Epithelial cell of prostate (primary cell): ENCODE results near the gene MEF2B.
"Not testable (repeated sequence)": the region's sequence is repeated elsewhere in the genome, so short reads cannot be mapped to it uniquely, and the experiment has no call there.

Experiments
- DNase-seq: peaks from one replicate; pipeline ENCODE4 v3.0.0-alpha.2; 2011; ENCODE audit warnings: low read depth, low spot score
- H3K27ac ChIP-seq: fragments of 450-650 bp; 2 replicates; pipeline ENCODE4 v1.5.1; 2017; ENCODE audit warnings: mild to moderate bottlenecking

Gene MEF2B

DNA sequence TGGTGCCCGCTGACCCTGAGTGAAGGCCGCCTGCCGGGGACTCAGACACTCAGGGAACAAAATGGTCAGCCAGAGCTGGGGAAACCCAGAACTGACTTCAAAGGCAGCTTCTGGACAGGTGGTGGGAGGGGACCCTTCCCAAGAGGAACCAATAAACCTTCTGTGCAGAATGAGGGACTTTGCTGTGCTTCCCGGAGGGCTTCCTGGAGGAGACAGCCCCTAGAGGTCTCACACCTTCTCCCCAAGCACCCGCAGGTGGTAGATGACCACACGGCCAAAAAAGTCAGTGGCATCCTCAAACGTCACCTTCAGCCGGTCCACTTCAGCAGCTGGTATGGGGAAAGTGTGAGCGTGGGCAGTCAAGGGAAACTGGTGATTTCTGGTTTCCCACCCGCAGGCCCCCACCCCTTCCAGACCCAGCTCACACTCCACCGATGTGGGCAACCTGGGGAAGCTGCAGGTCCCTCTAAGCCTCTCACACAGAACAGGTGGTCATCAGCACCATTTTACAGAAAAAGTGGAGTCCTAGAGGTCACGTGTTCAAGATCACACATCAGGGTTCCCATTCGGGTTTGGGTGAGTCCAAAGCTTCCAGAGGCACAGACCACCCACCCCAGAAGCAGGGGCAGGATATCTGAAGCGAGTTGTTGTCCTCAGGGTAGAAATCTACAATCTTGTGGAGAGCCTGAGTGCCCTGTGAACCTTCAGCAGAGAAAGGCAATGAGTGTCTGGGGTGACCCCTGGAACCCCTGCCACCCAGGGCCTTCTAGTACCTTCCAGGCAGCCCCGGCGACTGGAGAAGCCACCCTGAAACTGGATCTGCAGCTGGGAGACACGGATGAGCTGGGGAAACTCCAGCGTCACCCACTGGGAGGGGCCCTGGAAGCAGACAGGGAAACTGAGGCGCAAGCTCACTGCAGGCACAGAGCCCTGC lies 31.9 kb upstream of the MEF2B start:
- H3K27ac ChIP-seq = no peak overlapping the region

DNA sequence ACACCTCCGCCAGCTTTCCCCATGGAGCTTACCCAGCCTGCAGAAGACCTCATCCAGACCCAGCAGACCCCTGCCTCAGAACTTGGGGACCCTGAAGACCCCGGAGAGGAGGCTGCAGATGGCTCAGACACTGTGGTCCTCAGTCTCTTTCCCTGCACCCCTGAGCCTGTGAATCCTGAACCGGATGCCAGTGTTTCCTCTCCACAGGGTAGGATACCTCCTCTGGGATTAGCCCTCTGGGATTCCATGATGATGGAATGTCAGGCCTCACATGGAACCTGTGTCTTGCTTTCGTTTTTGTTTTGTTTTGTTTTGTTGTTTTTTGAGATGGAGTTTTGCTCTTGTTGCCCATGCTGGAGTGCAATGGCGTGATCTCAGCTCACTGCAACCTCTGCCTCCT lies 23.9 kb upstream of the MEF2B start:
- peak overlapping the region; percentile 94 for H3K27ac ChIP-seq

More for the DNA sequence above, 31.9 kb upstream of the MEF2B start:
- DNase-seq = no peak

DNA sequence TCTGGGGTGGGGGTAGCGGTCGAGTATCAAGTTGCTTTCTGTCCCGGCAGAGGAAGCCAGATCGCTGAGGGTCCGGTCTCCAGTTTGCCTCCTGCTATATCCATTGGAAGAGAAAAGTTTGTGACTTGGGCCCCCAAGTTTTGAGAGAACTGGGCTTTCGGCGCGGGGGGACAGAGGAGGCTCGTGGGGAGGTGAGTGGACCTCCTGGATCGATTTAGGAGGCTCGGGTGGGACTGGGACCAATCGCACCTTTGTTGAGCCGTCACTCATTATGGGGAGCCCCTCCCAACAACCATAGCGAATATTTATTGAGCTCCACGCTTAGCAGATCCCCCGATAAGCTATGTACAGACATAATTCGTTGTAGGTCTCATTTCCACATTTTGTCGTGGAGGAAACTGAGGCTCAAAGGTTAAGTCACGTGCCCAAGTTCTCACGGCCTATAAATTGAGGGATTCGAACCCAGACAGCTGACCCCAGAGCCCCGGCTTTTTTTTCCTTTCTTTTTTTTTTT lies 22.9 kb upstream of the MEF2B start:
- no peak for DNase-seq

More for the DNA sequence above, 23.9 kb upstream of the MEF2B start:
- DNase-seq = no peak

DNA sequence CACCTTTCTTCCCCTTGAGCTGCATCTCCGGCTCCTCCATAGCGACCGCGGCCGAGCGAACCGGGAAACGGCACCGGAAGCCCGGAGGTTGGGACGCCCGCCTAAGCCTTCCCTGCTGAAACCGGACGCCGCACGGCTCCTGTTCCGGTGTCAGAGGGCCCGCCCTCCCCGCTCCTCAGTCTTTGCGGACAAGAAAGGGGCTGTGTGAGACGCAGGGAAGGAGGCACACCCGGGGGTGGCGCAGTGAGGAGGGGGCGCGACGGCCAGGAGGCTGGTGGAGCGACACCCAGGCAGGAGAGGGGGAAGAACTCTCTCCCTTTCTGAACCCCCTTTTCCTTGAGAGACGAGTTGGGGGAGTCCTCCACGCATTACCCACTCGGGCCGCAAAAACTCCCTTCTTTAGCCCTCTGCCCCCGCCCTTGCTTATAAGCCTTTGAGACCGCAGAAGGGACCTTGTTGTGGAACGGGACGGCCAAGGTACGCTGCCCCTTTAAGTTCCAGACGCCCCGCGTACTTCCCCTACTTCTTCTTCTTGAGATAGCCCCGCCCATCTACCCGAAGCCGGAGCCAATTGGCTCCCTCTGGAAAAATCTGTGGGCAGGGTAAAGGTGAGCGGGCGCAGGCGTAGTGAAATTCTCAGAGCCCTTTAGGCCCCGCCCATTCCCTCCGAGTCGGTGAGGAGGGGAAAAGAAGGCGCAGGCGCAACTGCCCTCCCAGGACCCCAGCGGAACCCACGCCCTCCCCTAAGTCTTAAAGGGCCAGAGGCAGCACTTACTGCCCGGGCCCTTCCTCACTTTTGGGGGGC lies 22.2 kb upstream of the MEF2B start, which contains the start of the genes BORCS8 and RFXANK:
BORCS8 (minus strand) TSS at position 75 of the 805 bp plus-strand sequence; CDS start at position 40, 35 bp downstream.
RFXANK (plus strand) TSS at position 181 of the 805 bp plus-strand sequence. CDS start 1,689 bp downstream, outside the sequence.
- peak; percentile 85 for DNase-seq
- H3K27ac ChIP-seq = peak within 1 kb of the TSS; percentile 94

More for the DNA sequence above, 22.9 kb upstream of the MEF2B start:
- H3K27ac ChIP-seq = peak overlapping the region; percentile 94

DNA sequence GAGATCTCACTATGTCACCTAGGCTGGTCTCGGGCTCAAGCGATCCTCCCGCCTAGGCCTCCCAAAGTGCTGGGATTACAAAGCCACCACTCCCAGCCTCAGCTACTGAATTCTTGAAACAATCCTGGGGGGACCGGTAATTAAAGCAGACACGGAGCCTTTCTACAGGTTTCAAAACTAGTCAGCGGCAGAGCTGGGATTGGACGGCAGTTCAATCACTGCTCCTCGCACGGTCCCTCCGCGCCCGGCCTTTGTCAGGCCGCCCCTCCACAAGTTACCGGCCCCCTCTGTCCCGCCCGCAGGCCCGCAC lies 21.7 kb upstream of the MEF2B start:
- peak overlapping the region; percentile 94 for H3K27ac ChIP-seq
- DNase-seq = no peak

DNA sequence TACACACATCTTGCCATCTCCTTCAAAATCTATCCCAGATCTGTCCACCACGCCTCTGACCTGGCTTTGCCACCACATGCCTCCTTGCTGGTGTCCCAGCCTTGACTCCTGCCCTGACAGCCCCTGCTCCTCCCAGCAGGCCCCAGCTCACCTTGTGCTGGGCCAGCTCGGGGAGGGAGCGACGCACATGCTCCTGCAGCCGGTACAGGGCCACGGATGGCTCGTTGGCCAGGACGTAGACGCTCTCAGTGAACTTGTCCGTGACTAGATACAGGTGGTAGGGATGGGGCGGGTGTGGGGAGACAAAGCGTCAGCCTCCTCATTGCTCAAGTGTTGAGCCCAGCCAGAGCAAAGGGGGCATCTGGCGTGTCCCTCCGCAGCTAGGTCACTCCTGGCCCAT lies 16.7 kb upstream of the MEF2B start:
- no peak for DNase-seq
- no peak overlapping the region for H3K27ac ChIP-seq

DNA sequence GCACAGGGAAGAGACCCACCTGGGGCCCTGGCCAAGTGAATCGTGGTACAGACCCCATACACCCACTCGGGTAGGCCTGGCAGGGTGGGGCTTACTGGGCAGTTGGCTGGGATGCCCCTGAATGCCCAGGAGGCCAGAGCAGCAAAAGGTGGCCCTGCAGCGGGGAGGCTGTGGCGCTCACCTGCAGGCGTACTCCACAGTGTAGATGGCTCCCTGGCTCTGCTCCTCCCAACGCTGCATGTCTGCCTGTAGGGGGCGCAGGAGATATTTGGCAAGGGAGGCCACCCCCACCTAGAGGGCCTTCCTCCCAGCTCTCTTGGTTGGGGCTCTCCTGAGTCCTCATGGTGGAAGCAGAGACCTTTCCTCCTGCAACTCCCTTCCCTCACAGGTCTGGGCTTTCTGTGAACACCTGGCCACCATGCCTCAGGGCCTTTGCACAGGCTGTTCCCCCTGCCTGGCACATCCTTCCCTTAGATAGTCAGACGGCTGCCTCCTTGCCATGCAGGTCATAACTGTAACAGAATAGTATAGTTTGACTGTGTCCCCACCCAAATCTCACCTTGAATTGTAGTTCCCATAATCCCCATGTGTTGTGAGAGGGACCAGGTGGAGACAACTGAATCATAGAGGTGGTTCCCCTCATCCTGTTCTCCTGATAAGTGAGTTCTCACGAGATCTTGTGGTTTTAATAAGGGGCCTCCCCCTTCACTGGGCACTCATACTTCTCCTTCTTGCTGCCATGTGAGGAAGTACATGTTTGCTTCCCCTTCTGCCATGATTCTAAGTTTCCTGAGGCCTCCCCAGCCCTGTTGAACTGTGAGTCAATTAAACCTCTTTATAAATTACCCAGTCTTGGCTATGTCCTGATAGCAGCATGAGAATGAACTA lies 16.0 kb upstream of the MEF2B start:
- no peak for DNase-seq
- no peak overlapping the region for H3K27ac ChIP-seq

DNA sequence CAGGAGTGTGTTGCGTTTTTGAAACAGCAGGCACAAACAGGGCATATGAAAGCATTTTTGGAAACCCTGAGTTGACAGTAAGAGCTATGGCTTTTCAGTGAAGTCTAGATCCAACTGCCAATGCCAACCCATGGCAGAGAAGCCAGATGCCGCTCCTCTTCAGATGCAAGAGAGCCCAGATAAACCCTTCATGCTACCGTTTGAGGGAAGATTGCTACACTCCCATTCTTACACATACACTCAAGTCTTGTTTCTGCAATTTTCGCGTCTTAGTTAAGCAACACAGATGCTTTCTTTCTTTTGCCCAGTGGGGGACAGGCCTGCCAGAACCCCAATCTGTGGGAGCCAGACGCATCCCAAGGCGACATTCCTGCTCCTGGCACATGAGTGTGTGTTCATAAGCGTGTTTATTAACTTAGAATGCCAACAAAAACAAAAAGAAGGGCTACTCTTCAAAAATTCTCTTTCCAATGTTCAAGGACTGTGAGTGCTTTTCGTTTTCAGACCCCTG lies 11.5 kb upstream of the MEF2B start:
- no peak overlapping the region for H3K27ac ChIP-seq
- DNase-seq = no peak

DNA sequence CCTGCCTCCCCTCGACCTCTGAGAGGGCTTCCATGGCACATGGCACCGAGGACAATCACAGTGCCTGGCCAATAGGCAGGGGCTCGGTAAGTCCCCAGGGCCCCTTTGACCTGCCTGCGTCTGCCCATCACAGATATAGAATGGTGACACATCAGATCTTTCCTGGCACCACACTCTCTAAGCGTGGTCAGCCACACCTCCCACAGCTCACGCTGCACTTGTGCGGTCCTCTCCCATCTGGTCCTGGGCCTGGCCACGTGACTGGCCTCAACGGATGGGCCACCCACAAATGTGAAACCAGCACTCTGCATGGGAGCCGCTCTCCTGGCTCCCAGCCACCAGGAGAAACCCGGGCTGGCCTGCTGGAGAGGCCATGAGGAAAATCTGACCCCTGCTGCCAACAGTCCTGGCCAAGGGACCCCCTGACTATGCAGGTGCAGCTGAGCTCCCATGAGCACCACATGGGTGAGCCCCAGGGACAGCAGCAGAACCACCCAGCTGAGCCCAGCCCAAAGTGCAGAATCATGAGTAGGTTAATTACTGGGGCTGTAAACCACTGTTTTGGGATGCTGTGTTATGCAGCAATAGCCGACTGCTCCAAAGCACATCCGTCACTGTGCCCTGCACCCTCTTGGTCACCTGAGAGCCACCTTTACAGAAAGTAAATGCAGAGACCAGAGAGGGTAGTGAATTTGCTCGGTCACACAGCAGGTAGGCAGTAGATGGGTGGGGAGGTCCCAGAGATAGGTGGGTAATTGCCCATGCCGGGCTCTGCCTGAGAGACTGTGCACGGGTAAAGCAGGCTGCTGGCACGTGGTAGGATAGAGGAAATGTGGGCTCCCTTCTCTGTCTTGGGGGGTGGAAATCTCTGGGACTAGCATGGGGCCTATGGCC lies 9.7 kb upstream of the MEF2B start:
- no peak for DNase-seq
- no peak overlapping the region for H3K27ac ChIP-seq

DNA sequence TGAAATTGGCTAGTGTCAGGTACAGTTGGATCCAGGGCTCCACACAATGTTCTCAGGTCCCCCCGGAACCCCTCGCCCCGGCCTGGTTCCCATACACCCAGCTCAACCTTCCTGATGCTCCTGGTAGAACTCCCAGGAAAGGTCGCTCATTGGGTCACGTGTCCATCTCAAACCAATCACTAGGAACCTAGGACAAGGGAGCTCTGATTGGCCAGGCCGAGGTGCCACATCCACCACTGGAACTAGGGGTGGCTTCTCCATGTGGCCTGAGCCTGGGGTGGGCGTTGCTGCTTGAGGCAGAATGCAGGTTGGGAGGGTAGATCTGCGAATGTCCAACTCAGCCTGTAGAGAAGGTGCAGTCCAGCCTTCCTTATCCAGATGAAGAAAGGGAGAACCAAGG lies 6.9 kb upstream of the MEF2B start:
- no peak for DNase-seq
- no peak overlapping the region for H3K27ac ChIP-seq

DNA sequence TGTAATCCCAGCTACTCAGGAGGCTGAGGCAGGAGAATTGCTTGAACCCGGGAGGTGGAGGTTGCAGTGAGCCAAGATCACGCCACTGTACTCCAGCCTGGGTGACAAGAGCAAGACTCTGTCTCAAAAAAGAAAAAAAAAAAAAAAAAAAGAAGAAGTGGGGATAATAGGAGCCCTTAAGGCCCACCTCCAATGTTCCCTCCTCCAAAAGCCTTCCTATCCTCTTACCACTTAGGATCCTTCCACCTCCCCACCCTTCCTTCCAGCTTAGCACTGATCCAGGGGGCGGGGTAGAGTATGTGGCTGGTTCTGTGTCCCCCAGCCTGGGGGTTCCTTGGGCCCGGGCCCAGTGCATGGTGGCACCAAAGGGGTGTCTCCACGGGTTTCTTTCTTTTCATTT lies 3.2 kb upstream of the MEF2B start:
- H3K27ac ChIP-seq, DNase-seq: not testable (repeated sequence)

DNA sequence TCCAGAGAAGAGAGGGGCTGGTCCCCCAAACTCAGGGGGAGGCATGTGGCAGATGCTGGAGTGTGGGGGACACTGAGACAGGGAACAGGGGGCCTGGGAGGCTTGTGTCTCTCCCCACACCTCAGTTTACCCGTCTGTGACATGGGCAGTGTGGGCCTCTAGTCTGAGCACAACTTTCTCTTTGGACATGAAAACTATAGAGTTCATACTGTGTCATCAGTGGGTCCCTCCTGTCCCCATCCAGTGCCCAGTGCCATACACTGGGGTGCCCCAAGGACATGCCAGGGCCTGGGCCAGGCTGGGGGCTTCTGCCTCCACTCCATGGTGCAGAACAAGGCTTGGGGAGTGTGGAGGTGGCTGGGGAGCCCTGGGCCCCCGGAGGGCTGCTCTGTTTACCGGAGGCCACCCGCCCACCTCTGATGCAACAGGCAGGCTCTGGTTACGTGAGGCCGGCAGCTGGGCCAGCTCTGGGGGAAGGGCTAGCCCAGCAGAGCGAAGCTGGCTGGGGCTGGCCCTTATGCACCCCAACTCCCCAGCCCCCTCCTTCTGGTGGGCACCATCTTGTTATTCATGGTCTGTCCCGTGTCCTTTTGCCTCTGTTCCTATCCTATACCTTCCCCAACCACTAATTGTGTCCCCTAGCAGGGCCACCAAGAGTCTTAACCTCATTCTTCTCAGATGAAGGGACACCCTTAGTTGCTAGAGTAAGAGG lies 1.9 kb upstream of the MEF2B start:
- H3K27ac ChIP-seq = no peak overlapping the region
- no peak for DNase-seq

DNA sequence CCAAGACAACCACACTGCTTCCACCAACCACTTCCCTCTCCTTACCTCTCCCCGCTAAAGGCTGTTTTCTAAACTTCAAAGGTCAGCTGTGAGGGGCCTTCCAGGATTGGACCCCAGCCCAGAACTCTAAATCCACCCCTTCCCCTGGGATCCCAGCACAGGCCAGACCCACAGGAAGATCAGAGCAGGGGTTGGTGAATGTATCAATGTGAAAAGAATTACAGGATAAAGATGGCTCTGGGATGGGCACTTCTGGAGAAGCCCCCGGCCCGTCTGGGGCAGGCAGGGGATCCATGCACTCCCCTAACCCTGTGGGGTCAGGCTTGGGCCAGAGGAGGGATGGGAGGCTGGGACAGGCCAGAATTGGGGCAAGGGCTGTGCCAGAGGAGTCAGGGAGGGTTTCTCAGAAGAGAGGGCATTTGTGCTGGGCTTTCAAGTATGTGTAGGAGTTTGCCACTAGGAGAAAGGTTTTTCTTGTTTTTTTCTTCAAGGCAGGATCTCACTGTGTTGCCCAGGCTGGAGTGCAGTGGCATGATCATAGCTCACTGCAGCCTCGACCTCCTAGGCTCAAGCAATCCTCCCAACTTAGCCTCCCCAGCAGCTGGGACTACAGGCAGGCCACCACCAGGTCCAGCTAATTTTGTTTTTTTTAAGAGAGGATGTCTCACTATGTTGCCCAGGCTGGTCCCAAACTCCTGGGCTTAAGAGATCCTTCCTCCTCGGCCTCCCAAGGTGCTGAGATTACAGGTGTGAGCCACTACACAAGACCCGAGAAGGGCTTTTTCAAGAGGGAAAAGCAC lies 1.0 kb upstream of the MEF2B start:
- no peak for DNase-seq
- no peak overlapping the region for H3K27ac ChIP-seq

DNA sequence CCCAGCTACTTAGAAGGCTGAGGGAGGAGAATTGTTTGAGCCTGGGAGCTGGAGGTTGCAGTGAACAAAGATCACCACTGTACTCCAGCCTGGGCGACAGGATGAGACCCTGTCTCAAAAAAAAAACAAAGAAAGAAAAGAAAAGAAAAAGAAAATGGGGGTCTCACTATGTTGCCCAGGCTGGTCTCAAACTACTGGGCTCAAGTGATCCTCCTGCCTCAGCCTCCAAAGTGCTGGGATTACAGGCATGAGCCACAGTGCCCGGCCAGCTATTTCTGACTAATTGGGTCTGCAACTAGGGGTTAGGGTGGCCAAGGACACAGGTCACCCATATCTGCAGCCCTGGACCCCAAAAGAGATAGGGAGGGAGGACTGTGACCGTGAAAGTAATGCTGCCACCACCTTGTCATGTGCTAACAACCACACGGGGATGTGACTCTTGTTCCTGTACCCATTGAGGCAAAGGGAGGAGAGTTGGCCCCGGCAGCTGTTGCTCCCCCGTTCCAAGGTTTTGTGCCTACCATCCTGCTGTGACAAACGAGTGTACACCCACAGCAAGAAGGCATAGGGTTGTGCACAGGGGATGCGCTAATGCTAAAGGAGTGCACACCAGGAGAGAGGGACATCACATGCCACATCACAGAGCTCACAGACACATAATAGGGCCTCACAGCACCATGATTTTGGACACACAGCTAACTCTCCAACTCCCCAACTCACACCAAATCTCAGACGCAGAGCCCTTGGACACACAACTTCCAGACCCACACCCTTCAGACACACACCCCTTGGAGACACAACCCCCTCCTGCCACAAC lies 619 bp downstream of the MEF2B start:
- no peak for DNase-seq
- H3K27ac ChIP-seq = no peak overlapping the region

DNA sequence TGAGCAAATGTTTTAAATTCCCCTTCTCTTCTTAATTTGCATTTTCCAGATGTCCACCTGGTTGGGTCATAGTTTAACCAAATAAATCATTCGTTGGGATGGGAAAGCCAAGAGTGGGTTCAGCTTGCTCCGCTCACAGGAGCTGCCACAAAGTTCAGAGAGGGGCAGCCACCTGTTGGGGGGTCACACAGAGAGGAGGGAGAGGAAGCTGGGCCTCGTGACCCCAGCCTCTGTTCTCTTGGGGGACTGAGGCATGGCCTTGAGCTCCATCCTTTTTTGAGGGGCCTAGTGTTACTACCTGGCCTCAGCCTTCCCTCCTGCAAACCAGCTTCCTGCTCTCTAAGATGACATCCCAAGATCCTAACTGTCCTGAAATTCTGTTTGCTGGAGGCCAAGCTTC lies 2.5 kb downstream of the MEF2B start:
- no peak overlapping the region for H3K27ac ChIP-seq
- DNase-seq = no peak

DNA sequence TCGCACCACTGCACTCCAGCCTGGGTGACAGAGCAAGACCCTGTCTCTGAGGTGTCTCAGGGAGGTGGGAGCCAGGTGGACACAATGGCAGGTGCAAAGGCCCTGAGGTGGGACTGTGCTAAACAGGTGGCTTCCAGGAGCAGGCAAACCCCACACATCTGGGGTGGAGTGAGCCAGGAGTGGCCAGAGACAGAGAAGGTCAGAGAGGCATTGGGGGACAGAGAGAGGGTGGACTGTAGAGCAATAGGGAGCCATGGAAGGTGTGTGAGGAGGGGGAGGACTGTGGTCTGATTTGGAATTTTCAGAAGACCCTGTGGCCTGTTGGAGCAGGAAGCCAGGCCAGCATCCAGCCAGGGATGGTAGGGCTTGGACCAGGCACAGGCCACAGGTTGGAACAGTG lies 4.7 kb downstream of the MEF2B start:
- no peak overlapping the region for H3K27ac ChIP-seq
- DNase-seq = no peak

DNA sequence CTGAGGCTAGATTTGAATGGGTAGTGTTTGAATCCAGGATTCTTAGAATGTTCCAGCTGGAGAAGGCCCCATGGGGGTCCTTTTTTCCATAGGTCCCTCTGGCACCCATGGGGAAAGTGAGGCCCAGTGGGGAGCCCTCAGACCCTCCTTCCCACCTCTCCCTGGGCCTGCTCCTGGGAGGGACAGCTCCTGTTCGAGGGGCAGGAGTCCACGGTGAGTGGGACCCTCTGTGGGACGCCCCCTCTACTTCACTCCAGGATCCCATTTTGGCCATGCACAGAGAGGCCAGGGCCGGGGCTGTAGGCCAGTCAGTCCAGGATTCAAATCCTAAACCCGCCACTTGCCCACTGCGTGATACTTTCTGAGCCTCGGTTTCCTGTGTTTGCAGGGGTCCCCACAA lies 7.6 kb downstream of the MEF2B start:
- no peak overlapping the region for H3K27ac ChIP-seq
- DNase-seq = no peak
